Activated CD4-positive, alpha-beta T cell treated with anti-CD3 and anti-CD28 coated beads for 24 hours (primary cell): ENCODE data around the gene KRTAP10-3.

Experiments used
- DNase-seq, 2 donors: peaks; one replicate each; pipeline ENCODE4 v3.0.0-alpha.2; 2020; ENCODE audit warnings: low read depth in 2 of 2

KRTAP10-3 gene

DNA sequence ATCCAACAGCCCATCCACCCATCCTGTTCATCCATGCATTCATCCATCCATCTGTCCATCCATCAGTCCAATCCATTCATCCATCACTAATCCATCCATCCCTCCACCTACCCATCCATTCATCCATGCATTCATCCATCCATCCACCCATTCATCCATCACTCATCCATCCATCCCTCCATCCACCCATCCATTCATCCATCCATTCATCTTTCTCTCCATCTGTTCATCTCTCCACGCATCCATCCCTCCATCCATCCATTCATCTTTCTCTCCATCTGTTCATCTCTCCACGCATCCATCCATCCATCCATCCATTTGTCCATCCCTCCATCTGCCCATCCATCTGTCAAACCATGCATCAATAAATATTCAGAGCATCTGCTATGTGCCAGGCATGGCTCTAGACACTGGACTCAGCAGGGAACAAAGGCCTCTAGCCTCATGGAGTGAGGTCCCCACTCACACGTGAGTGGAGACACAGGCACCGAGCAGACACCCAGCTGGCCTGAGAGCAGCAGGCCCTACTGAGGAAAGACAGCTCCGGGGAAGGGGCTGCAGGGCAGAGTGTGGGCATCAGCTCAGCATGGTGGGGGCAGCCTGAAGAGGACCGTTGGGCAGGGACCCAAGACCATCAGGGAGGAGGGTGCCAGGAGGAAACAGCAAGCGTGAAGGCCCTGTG is 28.2 kb downstream of the KRTAP10-3 start:
- DNase-seq: no peak

DNA sequence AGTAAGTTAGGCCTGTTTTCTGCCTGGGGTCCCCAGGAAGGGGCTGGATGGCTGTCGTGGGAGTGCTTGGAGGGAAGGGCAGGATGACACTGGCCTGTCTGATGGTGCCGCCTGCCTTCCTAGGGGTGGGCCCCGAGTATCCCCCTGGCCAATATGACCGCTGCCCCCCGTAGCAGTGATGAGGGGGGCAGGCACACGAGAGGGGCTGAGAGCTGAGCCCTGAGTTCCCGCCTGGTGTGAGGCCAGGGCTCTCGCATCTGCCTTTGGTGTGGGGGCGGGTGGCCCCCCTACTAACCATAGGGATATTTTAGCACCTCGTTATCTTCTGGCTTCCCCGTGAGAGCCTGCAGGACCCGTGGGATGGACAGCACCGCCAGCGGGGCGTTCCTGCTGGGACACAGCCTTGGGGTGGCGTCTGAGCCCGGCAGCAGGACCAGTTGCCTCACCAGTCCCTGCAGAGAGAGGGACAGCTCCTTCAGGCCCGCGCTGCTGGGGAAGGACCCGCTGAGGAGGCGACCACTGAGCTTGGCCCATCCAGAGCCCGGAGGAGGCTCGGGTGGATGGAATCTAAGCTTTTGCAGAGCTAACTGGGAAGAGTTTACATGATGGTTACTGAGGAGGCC is 29.0 kb downstream of the KRTAP10-3 start:
- no peak for DNase-seq

DNA sequence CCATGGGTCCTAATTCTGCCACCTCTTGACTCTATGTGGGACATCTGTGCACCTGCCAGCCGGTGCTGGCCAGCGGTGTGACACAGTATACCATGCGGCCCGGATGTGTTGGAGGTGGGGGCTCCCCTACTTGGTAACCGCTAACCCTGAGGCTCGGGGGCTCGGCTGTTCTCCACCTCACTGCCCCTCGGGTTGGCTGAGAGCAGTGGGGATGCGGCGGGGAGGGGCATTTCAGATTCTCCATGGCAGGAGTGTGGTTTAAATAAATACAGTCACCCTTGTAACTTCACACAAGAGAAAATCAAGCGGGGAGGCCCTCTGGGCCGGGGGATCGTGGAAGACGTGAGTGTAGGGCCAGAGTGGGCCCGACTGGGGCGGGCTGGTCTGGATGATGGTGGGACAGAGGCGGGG is 29.6 kb downstream of the KRTAP10-3 start:
- no peak for DNase-seq

DNA sequence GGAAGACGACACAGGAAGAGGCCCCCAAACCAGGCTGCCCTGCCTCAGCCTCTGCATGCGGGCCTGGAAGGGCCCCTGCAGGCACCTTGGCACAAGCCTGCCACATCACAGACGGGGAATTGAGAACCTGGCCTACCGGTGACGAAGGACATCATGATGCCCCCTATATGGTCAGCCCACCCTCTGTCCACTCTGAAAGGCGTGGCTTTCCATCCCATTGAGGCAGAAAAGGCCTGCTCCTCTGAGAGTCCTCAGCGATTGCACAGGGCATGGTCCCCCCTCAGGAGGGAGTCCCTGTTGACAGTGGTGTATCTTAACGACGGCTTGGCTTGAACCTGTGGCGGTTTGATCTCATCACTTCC is 30.0 kb downstream of the KRTAP10-3 start:
- no peak for DNase-seq

DNA sequence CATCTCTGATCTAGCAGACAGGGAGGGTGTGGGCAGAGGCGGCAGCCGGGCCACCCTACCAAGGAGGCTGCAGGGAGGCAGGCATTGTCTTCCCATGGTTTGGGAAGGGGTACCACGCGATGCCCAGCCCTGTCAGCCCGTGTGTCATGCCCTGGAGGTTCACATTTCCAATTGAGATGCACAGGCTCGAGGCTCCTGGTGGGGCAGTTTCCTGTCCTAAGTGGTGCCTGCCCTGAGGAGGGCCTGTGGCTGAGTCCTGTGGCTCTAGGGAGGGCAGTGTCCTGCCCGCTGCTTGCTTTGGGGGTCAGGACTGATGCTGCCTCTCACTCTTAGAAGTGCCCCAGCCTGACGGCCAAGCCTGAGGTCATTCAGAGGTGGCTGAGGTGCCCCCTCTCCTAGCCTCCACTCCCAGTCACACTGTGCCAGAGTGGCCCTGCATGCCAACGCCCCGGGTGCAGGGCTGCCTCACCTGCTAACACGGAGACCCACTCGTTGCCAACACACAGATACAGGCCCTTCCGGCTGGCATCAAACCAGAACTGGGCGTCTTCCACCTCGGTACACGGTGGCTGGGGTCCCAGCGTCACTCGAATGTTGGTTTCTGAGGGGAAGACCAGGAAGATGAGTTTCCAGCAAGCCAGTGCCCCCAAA is 30.5 kb downstream of the KRTAP10-3 start:
- DNase-seq: no peak

DNA sequence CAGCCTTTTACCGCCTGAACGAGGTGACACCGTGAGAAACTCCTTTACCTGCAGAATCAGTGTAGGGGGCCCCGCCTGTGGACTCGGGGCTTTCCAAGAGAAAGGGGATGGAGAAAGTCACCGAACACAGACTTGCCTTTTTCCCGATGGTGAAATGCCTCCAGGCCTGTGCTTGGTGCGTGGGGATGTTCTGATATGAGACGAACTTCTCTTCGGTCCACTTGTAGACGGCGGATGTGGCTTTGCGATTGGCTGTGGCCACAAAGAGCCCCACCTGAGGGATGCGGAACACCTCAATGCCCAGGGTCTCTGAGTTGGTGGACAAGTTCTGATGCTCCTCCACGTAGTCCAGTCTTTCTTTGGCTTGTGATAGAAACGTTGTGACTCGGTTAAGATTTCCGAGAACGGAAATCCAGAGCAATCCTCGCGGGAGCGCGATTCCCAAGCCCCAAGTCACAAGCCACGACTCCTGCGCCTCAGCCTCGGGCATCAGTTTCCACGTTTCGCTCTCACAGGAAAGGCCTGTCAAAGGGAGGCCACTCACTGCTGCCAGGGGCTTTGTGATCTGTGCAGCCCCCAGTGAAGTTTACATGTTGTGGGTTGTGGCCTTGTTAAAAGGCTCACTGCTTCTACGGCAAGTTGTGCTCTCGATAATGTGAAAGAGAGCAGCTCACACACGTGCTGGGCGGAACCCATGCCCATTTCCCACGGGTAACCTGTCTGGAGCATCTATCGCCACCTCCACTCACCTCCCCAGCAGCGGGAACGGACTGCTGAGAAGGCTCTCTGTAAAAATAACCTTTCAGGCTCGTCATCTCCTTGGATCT is 31.2 kb downstream of the KRTAP10-3 start:
- no peak for DNase-seq

DNA sequence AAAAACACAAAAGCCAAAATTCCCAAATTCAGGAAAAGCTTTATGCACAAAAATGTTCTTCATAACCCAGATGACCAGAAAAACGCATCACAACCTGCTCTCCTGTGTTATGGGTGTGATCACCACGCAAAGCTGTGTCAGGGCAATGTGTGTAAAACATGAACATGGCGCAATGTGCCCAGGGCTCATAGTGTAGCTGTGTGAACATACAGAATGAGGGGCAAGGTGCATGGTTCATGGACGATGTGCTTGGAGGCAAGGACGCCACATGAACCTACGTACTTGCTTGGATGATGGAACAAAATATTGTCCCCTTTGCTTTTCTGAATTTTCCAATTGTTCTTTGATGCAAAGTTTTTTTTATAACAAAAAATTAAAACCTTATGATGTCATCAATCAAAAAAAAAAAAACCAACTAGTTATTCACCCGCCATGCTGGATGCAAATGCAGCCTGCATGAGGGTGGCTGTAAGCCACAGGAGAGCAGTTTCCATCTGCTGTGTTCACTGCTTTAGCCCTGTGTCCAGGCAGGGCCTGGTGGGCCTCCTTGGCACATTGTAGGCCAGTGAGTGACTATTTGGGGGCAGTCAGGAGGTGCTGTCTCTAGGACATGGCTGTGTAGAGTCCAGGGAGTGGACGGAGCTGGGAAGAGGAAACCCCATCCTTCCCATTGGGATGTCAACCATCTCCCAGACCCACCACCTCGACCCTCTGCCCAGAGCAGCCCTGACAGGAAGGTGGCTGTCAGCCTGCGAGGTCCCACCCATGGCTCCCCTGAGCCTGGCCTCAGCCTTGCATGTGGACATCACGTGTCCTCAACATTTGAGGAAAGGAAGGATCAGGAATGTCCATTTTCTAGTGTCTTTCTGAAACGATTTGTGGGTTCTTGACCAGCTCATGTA is 32.2 kb downstream of the KRTAP10-3 start:
- DNase-seq: no peak

DNA sequence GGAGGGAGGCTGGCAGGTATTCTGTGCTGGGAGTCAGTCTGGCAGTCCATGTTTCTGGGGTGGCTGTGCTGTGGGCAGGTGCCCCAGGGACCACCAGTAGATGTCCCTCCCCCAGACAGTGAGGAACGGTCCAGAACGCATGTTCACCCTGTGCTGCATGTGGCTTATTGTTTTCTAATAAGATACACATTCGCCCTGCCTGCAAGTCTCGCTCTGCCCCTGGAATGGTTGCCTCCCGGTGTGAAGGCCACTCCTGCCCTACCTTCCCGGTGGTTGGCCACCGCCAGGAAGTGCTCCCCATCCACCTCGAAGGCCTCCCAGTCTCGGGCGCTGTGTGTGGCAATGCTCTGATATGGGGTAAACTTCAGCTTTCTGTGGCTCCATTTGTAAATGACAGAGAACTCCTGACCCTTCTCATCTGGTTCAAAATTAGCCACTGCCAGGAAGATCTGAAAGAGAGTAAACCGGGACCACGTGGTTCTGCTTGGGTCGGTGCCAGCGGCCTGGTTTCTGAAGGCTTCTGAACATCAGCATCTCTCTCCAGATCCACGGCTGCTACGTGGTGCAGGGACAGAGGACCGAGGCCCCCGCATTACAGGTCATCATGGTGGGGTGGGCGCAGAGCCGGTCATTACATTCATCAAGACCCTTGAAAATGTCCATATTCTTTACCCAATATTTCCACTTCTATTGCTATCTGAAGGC is 33.1 kb downstream of the KRTAP10-3 start:
- DNase-seq: no peak

DNA sequence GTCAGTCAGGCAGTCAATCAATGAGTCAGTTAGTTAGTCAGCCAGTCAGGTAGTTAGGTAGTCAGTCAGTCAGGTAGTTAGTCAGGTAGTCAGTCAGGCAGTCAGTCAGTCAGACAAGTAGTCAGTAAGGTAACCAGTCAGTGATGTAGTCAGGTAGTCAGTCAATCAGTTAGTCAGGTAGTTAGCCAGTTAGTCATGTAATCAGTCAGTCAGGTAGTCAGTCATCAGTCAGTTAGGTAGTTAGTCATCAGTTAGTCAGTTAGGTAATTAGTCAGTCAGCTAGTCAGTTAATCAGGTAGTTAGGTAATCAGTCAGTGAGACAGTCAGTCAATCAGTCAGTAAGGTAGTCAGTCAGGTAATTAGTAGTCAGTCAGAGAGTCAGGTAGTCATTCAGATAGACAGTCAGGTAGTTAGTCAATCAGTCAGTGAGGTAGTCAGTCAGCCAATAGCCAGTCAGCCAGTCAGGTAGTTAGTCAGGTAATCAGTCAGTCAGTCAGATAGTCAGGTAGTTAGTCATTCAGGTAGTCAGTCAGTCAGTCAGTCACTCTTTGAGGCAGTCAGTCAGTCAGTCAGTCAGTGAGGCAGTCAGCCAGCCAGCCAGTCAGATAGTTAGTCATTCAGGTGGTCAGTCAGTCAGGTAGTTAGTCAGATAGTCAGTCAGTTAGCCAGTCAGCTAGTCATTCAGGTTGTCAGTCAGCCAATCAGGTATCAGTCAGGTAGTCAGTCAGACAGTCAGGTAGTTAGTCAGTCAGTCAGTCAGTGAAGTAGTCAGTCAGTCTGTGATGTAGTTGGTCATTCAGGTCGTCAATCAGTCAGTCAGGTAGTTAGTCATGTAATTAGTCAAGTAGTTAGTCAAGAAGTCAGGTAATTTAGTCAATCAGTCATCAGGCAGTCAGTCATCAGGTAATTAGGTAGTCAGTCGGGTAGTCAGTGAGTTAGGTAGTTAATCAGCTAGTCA is 33.9 kb downstream of the KRTAP10-3 start:
- DNase-seq: no peak

DNA sequence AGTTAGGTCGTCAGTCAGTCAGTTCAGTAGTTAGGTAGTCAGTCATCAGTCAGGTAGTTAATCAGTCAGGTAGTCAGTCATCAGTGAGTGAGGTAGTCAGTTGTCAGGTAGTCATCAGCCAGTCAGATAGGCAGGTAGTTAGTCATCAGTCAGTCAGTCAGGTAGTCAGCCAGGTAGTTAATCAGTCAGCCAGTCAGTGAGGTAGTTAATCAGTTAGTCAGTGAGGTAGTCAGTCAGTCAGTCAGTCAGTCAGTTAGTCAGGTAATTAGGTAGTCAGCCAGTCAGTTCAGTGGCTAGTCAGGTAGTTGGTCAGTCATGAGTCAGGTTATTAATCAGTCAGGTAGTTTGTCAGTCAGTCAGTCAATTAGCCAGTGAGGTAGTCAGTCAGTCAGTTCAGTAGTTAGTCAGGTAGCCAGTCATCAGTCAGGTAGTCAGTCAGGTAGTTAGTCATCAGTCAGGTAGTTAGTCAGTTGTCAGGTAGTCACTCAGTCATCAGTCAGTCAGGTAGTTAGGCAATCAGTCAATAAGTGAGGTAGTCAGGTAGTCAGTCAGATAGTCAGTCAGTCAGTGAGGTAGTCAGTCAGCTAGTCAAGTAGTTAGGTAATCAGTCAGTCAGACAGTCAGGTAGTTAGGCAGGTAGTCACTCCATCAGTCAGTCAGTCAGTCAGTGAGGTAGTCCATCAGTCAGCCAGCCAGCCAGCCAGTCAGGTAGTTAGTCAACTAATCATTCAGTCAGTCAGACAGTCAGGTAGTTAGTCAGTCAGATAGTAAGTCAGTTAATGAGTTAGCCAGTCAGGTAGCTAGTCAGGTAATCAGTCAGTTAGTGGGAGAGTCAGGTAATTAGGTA is 34.8 kb downstream of the KRTAP10-3 start:
- no peak for DNase-seq

DNA sequence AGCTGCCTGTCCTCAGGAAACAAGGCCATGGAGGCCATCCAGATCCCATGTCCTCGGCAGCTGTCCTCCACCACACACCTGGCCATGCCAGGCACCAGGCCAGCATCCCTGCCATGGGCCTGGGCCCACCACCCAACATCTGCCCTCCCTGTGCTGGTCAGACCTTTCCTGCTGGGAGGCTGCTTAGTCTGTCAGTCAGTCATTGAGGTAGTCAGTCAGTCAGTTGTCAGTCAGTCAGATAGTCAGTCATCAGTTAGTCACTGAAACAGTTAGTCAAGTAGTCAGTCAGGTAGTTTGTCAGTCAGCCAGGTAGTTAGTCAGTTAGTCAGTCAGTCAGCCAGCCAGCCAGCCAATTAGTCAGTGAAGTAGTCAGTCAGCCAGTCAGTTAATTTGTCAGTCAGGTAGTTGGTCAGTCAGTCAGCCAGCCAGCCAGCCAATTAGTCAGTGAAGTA is 35.8 kb downstream of the KRTAP10-3 start:
- DNase-seq: no peak

DNA sequence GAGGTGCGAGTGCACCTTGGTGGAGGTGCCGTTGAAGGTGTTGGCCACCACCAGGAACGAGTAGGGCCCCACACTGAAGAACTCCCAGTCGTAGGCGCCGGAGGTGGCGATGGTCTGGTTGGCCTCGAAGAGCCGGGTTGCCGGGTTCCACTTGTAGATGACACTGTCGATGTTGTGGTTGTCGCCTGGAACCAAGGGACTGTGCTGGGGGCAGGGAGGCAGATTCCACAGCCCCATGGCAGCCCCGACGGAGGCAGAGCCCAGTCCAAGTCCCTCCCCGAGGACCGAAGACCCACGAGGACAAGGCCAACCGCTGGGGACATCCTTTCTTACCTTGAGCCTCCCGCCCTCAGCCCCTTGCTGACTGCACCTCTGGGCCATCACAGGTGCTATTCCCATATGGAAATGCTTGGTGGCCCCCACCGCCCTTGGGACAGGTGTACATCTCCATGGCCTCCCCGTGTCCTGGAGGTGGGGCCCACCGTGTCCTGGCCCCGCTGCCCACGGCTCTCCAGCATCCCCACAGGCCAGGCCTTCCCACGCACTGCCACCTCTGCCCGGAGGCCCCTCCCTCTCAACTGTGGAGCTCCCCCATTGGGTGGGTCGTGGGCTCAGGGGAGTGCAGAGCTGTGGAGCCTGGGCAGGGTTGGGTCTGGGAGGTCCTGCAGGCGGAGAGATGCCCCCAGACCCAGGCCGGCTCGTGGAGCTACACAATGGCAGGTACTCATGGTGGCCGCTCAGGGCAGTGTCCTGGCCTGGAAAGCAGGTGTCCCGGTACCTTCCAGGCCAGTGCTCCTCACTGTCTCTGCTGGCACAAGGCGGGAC is 36.5 kb downstream of the KRTAP10-3 start:
- no peak for DNase-seq

DNA sequence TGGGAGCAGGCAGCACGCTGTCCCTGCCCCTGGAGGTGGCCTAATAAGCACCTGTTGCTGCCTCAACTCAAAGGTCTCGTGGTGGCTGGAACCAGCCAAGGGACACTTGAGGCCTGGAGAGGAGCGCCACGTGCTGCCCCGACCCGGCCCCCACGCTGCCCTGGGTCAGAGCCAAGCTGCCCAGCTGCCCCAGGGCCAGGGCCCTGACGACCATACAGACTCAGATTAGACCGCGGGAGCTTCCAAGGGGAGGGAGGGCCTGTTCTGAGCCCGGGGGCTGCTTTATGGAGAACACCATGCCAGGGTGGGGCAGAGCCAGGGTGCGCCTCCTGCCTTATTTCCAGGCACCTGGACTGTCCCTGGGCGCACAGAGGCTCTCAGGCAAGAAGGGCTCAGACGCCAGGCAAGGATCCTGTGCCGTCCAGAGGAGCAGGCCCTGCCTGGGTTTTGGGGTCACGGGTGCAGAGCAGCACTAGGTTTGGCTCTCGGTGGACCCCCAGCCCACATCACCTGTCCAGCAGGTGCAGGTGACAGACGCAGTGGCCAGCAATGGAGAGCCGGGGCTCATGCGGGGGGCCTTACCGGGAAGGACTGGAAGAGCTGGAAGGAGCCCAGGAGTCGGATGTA is 37.2 kb downstream of the KRTAP10-3 start:
- no peak for DNase-seq

DNA sequence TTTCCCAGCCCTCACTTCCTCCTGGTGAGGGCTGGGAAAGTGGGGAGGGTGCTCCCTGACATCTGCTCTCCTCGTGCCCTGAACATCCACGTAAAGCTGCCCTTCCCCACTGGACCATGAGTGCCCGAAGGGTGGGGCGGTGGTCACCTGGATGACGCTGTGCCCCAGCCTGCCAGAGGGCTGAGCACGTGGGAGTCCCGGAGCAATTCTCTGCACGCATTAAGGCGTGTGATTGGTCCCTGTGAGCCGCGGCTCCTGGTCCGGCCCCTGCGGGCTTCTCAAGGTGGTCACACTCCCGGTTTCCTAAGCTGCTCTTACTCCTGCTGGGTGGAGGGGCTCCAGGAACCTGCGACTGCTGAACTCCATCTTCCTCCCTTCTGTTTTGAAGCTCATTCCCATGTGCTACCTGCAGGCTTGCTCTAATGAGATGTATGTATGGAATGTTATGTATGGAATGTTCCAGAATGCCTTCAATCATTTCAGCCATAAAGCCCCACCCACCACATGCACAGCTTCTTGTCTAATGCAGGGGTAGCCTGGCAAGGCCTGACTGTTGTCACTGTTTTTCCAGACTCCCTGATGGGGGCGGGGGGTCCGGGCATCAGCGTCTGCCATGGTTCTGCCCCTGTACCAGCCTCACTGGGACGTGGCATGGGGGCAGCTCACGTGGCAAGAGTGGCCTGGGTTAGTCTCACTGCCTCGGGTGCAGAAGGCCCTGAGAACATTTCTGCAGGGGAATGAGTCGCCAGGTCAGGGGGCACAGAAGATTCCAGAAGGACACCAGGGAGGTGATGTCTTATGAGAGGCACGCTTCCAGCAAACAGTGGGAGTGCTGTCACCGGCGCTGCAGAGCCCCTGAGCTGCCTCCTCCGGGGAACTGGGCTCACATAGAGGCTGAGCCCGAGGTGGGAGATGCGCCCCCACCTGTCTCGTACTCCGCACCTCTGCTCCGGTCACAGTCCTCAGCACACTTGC is 38.0 kb downstream of the KRTAP10-3 start:
- DNase-seq: no peak

DNA sequence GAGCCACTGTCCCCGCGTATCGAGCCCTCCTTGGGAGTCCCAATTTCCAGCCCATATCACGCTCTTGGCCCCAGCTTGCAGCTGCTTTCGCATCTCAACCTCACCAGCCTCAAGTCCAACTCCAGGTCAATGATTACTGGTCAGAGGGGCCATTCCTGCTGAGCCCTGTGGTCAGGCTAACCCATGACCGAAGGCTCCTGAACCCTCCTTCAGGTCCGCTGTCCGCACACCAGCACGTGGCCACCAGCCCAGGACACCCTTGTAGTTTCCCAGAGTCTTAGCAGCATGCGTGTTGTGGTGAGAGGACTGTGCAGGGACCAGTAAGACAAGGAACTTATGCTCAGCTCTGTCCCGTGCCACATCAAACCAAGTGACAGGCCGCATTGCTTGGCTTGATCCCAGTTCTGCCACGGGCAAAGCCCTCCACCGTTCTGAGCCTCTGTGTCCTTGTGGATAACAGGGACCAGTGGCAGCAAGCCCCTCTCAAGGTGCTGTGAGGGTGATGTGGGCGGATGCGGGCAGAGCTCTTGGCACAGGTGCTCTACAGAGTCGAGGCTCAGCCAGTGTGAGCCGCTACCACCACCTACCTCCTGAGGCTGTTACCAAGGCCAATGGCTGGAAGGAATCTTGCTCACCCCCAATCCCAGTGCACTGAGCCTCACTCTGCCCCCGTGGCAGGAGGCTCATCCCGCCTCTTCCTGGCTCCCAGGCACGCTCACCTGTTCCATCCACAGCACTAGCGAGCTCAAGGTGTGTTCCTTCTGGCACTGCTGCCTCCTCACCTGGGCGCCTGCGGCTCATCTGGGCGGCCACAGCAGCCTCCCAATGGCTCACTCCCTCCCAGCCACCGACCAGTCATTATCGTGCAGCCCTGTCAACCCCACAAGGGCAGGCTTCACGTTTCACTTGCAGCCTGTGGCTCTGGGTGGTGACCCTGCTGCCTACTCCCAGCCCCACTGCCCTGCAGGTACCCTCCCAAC is 39.0 kb downstream of the KRTAP10-3 start:
- DNase-seq: no peak
